ENCODE results near the gene DPPA2. TPM values are rescaled to one million over a fixed set of nuclear protein-coding genes. Genes with fewer than 3 reads are reported as not detected.

DPPA2 gene
- polyA plus RNA-seq, 1 experiment = not detected

DNA sequence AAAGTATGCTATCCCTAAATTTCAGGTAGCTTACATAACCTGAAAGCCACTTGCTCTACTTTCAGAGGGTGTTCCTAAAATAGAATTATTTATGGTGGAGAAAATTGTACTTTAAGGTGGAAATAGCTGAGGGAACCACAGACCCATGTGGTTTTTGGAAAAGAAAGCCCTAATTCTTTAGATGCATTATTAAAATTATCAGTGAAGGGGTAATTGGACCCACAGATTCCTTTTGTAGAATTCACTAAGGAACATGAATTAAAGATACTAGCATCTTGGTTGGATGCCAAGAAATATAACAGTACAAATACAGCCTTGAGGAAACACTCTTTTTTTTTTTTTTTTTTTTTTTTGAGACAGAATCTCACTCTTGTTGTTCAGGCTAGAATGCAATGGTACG lies 37.8 kb downstream of the DPPA2 start:
- DNase-seq (ENCODE audit: low read depth, low spot score) = no peak
- ChIA-PET CTCF (no interaction called here), POLR2A (no interaction called here)
- H3K9me3 ChIP-seq (ENCODE audit: control insufficient read depth, insufficient read depth, low read length) = no peaks in the 10 kb centered on the region
- no peak for TF ChIP-seq CTCF (IDR thresholded peaks at IDR 0.05; ENCODE audit: low read depth, low read length)
- no peaks in the 10 kb centered on the region for H3K27me3 ChIP-seq (ENCODE audit: control insufficient read depth, insufficient read depth, low read length)
- no peak overlapping the region for H3K4me3 ChIP-seq (ENCODE audit: low read depth, low read length)
- H3K27ac ChIP-seq (ENCODE audit: low read depth, low read length) = no peak overlapping the region

GRCh38 chr3:109278141-109278540 lies 38.2 kb downstream of the DPPA2 start:
- POLR2A ChIA-PET = no interaction called here

GRCh38 chr3:109275702-109276293 lies 40.5 kb downstream of the DPPA2 start:
- TF ChIP-seq CTCF (IDR thresholded peaks at IDR 0.05; ENCODE audit: low read depth, low read length) = peak; percentile 74
- DNase-seq (ENCODE audit: low read depth, low spot score) = peak; percentile 2
- Histone ChIP-seq H3K4me3 (ENCODE audit: low read depth, low read length) (no peak overlapping the region), H3K9me3 (ENCODE audit: control insufficient read depth, insufficient read depth, low read length) (no peaks in the 10 kb centered on the region), H3K27ac (ENCODE audit: low read depth, low read length) (no peak overlapping the region), H3K27me3 (ENCODE audit: control insufficient read depth, insufficient read depth, low read length) (no peaks in the 10 kb centered on the region)
- ChIA-PET POLR2A (no interaction called here), CTCF (interaction anchor here (0.7 to 1.5 kb wide), 7 partner anchors 8 to 1931 kb away, joined by 3 to 9 read pairs (median 4); no protein-coding TSS in a partner anchor)

More at GRCh38 chr3:109278141-109278540, 38.2 kb downstream of the DPPA2 start:
- Histone ChIP-seq H3K27me3 (ENCODE audit: control insufficient read depth, insufficient read depth, low read length) (no peaks in the 10 kb centered on the region), H3K27ac (ENCODE audit: low read depth, low read length) (no peak overlapping the region), H3K9me3 (ENCODE audit: control insufficient read depth, insufficient read depth, low read length) (no peaks in the 10 kb centered on the region), H3K4me3 (ENCODE audit: low read depth, low read length) (no peak overlapping the region)
- CTCF ChIA-PET = no interaction called here
- TF ChIP-seq CTCF (IDR thresholded peaks at IDR 0.05; ENCODE audit: low read depth, low read length) = no peak
- DNase-seq (ENCODE audit: low read depth, low spot score) = no peak

DNA sequence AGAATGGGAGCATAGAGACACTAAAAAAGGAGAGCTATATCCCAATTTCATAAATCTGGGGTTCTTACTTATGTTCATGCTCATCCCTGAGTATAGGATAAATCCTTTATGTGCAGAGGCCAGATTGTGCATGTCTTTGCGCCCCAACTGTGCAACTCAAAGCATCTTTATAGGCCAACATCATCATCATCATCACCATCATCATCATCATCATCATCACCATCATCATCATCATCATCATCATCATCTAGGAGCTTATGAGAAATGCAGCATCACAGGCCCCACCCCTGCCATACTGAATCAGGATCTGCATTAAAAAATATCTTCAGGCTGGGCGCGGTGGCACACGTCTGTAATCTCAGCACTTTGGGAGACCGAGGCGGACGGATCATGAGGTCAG lies 45.5 kb downstream of the DPPA2 start:
- ChIA-PET POLR2A (no interaction called here), CTCF (no interaction called here)
- H3K27ac ChIP-seq (ENCODE audit: low read depth, low read length) = no peak overlapping the region
- no peak for DNase-seq (ENCODE audit: low read depth, low spot score)
- no peak for TF ChIP-seq CTCF (IDR thresholded peaks at IDR 0.05; ENCODE audit: low read depth, low read length)
- no peaks in the 10 kb centered on the region for H3K9me3 ChIP-seq (ENCODE audit: control insufficient read depth, insufficient read depth, low read length)
- no peak overlapping the region for H3K4me3 ChIP-seq (ENCODE audit: low read depth, low read length)
- no peaks in the 10 kb centered on the region for H3K27me3 ChIP-seq (ENCODE audit: control insufficient read depth, insufficient read depth, low read length)

- TF ChIP-seq CTCF (IDR thresholded peaks at IDR 0.05; ENCODE audit: low read depth, low read length) = no peak
- H3K27ac ChIP-seq (ENCODE audit: low read depth, low read length) = no peak overlapping the region
- no peaks in the 10 kb centered on the region for H3K9me3 ChIP-seq (ENCODE audit: control insufficient read depth, insufficient read depth, low read length)
- no peaks in the 10 kb centered on the region for H3K27me3 ChIP-seq (ENCODE audit: control insufficient read depth, insufficient read depth, low read length)
- DNase-seq (ENCODE audit: low read depth, low spot score) = no peak
- POLR2A ChIA-PET = no interaction called here
- CTCF ChIA-PET = no interaction called here
- H3K4me3 ChIP-seq (ENCODE audit: low read depth, low read length) = no peak overlapping the region
Measured at GRCh38 chr3:109269577-109270275, 46.6 kb downstream of the DPPA2 start.

Measured in AG04450 (cell line).